CD4-positive, alpha-beta T cell treated with Interleukin-1 beta for 1 hour (primary cell): Measurements from ENCODE around the gene RFC4.
"Not testable (repeated sequence)": the region's sequence is repeated elsewhere in the genome, so short reads cannot be mapped to it uniquely, and the experiment has no call there.

Experiments
- DNase-seq, 2 donors: peaks; one replicate each; pipeline ENCODE4 v3.0.0-alpha.2; 2020 to 2022

Gene RFC4, protein sequence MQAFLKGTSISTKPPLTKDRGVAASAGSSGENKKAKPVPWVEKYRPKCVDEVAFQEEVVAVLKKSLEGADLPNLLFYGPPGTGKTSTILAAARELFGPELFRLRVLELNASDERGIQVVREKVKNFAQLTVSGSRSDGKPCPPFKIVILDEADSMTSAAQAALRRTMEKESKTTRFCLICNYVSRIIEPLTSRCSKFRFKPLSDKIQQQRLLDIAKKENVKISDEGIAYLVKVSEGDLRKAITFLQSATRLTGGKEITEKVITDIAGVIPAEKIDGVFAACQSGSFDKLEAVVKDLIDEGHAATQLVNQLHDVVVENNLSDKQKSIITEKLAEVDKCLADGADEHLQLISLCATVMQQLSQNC

DNA sequence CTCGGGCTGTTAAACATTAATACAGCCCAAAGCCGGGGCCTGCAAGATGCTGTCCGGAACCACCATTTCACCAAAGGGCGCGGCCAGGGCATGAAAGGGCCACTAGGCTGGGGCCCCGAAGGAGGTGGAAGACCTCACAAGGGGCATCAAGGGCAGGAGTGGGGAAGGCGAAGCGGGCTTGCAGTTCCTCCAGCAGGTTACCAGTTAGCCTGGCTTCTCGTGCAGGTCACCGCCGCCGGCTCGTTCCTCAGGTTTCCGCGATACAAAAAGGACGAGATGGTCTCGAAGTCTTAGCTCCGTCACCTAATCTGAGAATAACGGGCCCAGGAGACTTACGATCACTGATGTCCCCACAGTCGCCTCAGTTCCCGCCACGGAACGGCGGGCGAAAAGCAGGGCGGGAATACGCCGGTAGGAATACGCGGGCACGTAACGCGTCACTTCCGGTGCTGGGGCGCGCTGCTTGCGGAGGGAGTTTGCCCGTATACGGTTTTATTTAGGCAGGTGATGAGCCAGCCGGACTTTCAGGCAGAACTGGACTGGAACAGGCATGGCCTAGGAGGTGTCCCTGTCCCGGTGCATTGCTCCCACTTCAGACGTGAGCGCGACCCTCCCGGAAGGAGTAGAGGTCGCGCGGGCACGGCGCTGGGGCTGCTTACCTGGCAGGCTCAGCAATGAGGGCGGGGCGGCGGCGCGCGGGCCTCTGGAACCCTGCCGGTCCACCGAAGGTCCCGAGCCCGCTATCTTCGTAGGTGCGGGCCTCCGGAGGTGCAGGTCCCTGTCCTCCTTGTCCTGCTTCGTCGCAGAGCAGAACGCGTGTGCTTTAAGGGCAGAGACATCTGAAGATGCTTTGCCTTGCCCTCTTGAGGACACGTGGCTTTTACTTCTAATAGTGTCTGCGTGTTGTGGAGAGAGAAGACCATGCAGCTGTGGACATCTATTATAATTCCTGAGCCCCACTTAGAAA lies at the start of gene RFC4:
Gene RFC4, minus strand, starts transcription at position 394 of the 967 bp plus-strand sequence. CDS start 1,769 bp downstream, outside the sequence.
- peak; percentile 76 to 80 for DNase-seq

GRCh38 chr3:186854954-186855353 lies 48.7 kb upstream of the RFC4 start:
- DNase-seq, result no peak

DNA sequence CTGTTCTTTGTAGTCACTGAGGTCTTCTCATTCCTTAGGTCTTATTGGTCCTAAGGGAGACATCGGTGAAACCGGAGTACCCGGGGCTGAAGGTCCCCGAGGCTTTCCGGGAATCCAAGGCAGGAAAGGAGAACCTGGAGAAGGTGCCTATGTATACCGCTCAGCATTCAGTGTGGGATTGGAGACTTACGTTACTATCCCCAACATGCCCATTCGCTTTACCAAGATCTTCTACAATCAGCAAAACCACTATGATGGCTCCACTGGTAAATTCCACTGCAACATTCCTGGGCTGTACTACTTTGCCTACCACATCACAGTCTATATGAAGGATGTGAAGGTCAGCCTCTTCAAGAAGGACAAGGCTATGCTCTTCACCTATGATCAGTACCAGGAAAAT lies 47.9 kb upstream of the RFC4 start:
- DNase-seq, result no peak

- DNase-seq, result no peak
Observed at GRCh38 chr3:186852994-186853393, 46.7 kb upstream of the RFC4 start.

DNA sequence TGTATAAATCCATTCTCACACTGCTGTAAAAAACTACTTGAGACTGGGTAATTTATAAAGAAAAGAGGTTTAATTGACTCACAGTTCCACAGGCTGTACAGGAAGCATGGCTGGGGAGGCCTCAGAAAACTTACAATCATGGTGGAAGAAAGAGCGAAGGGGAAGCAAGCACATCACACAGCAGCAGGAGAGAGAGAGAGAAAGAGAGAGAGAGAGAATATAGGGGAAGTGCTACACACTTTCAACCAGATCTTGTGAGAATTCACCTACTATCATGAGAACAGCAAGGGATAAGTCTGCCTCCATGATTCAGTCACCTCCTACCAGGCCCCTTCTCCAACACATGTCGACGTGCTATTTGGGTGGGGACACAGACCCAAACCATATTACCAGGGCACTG lies 45.6 kb upstream of the RFC4 start:
- not testable (repeated sequence) for DNase-seq

GRCh38 chr3:186849374-186849975 lies 43.2 kb upstream of the RFC4 start:
- peak in 1 of 2 donors; percentile 73 for DNase-seq

DNA sequence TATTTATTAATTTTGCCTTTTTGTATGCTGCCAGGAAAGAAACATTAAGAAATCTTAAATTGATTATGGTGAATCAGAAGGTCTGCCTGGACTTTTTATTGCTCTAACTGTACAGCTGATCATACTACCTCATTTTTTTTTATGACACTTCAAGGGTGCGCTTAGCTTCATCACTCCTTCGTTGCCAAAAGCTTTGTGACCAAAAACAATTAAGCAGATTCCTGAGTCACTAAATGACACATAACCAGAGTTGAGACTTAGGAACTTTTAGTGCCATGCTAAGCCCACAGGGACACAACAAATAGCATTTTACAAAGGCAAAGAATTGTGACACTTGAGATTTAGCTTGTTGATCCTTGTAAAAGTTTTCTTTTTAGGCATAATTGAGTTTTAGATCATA lies 41.2 kb upstream of the RFC4 start:
- DNase-seq, result no peak

DNA sequence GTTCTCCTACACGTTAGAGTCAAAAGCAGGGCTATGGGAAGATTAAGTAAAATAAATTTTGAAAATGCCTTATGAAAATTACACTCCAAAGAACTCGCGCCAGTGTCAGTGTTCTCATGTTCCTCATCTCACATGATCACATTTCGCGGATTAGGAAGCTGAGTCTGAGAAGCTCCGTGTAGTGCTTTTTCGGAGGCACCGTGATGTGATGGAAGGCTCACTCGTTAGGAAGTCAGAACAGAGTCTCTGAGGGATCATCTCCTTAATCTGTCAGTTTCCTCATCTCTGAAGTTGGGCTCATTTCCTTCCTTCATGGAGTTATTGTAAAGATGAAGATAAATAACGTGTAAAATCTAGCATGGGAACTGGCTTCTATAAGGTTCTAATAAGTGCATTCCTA lies 39.5 kb upstream of the RFC4 start:
- no peak for DNase-seq

GRCh38 chr3:186844908-186845307 lies 38.6 kb upstream of the RFC4 start:
- no peak for DNase-seq

DNA sequence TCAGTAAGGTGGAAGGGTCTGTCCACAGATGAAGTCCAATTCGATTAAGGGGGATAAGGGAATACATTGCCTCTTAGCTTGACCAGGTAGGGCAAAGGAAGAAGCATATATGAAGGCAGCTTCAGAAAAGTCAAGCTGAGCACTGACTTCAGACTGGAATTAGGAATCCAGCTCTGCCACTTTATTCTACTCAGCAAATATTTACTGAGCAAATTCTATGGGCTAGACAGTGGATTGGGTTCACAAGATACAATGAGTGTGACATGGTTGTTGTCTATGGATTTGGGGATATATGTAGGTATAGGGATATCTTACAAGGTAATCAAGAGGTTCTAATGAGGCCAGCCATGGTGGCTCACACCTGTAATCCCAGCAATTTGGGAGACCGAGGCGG lies 36.8 kb upstream of the RFC4 start:
- no peak for DNase-seq

GRCh38 chr3:186842426-186843038 lies 36.2 kb upstream of the RFC4 start, which contains the start of gene ADIPOQ:
TSS of gene ADIPOQ (plus strand) at chr3:186842710. CDS start at chr3:186853059, 10,349 bp downstream.
- no peak for DNase-seq

DNA sequence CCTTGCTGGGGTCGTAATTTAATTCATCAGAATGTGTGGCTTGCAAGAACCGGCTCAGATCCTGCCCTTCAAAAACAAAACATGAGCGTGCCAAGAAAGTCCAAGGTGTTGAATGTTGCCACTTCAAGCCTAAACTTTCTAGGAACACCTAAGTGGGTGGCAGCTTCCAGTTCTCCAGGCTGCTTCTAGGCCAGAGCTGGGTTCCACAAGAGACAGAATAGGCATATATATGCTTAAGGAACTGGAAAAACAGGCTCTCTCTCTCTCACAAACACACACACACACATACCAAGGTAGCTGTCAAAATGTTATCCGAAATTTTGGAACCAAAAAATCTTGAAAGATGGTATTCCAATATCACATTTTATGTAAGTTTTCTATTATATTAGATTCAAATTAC lies 35.3 kb upstream of the RFC4 start:
- no peak for DNase-seq

- DNase-seq, result no peak
Observed at GRCh38 chr3:186839874-186840641, 33.8 kb upstream of the RFC4 start.

DNA sequence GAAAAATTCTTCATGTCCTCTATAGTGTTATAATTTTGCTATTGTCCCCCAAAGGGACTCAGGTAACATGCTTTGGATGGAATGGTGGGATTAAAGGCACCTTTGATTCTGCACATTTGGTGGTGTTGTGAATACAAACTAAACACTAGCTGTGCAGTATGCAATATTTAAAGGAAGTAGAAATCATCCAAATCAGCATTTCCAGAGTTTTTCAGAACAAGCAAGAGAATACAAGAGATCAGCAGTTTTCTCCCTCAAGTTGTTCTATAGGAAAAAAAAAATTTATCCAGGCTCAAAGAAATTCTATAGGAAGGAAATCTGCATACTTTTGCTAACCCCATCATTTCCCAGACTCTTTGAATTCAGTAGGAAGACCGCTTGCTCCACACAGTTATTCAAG lies 26.0 kb upstream of the RFC4 start:
- no peak for DNase-seq

GRCh38 chr3:186831798-186832197 lies 25.5 kb upstream of the RFC4 start:
- no peak for DNase-seq

DNA sequence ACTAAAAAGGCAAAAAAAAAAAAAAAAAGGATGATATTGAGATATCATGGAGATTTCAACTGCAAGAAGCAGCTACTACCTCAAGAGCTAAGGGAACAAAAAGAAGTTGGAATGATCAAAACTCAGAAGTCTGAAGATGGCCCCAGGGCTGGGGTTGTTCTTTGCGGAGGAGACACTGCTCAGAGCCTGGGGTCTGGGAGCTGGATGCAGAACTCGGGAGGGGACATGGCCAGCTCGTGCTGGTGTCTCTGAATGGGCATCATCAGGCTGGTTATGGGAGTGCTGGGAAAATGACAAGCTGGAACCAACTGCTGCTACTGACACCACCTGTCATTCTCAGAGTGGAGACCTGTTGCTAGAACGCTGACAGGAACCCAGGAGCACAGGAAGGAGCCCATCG lies 22.1 kb upstream of the RFC4 start:
- no peak for DNase-seq

- peak; percentile 90 for DNase-seq
Observed at GRCh38 chr3:186826976-186827857, 20.9 kb upstream of the RFC4 start.

GRCh38 chr3:186826410-186826975 lies 20.2 kb upstream of the RFC4 start:
- DNase-seq, result peak in 1 of 2 donors; percentile 20

DNA sequence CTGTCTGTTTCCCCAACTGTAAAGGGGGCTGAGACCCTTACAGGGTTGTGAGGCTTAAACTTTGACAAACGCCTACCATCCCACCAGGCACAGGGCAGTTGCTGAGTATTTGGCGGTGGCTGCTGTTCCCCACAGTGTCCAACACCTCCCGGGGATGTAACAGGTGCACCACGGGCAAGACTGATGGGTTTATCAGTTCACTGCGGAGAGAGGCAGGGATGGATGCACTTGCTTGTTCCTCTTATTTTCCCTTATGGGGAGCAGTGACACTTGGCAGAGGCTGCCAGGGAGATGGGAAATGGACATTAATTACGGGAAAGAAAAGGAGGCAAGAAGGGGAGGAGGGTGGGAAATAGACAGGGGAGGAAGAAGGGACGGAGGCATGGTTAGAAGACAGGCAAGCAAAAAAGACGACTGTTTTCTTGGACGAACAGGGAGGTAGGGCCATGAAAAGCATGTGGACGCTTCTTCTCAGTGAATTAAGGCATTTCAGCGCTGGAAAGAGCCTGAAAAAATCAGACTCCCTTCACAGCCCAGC lies 19.7 kb upstream of the RFC4 start:
- DNase-seq, result no peak

- DNase-seq, result no peak
Observed at GRCh38 chr3:186825294-186825821, 19.1 kb upstream of the RFC4 start.
